ENCODE measurements around the gene PLA2R1.

The PLA2R1 gene

DNA sequence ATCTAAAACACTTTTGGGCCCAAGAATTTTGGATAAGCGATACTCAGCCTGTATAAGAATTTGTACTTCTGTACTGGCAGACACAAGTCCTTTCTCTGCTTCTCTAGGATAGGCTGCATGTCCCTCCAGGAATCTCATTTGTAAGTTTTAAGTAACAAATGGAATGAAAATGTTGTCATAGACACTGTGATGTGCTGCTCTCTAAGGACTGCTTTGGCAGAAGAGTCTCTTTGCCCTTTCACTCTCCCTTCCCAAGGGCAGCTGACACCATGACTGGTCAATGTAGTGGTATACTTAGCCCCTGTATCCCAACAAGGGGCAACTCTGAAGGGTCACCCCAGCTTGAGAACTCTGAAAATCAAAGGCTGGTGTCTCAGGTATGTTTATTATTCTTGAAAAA, 27.3 kb downstream of the PLA2R1 start:
- no peak for DNase-seq (ENCODE audit: low read depth)
- TF ChIP-seq, protein P1, sequence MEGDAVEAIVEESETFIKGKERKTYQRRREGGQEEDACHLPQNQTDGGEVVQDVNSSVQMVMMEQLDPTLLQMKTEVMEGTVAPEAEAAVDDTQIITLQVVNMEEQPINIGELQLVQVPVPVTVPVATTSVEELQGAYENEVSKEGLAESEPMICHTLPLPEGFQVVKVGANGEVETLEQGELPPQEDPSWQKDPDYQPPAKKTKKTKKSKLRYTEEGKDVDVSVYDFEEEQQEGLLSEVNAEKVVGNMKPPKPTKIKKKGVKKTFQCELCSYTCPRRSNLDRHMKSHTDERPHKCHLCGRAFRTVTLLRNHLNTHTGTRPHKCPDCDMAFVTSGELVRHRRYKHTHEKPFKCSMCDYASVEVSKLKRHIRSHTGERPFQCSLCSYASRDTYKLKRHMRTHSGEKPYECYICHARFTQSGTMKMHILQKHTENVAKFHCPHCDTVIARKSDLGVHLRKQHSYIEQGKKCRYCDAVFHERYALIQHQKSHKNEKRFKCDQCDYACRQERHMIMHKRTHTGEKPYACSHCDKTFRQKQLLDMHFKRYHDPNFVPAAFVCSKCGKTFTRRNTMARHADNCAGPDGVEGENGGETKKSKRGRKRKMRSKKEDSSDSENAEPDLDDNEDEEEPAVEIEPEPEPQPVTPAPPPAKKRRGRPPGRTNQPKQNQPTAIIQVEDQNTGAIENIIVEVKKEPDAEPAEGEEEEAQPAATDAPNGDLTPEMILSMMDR (IDR thresholded peaks at IDR 0.05; ENCODE audit: low read depth, low read length, missing control alignments) = no peak
- no peak overlapping the region for H3K4me3 ChIP-seq (ENCODE audit: low read depth, low read length)

DNA sequence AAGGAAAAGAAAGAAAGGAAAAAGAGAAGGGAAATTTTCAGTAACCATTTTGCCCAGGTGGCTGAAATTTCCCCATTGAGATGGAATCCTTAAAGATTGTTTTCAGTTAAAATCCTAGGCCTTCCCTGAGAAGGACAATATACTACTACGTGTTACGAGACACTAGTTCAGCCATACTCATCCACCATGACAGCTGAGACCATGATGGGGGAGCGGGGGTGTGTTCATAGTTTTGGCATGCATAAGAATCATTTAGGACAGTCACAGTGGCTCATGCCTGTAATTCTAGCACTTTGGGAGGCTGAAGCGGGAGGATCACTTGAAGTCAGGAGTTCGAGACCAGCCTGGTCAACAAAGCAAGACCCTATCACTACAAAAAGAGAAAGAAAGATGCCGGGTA, 28.0 kb downstream of the PLA2R1 start:
- no peak overlapping the region for H3K4me3 ChIP-seq (ENCODE audit: low read depth, low read length)
- DNase-seq (ENCODE audit: low read depth) = no peak
- TF ChIP-seq, protein P1 (IDR thresholded peaks at IDR 0.05; ENCODE audit: low read depth, low read length, missing control alignments) = no peak

DNA sequence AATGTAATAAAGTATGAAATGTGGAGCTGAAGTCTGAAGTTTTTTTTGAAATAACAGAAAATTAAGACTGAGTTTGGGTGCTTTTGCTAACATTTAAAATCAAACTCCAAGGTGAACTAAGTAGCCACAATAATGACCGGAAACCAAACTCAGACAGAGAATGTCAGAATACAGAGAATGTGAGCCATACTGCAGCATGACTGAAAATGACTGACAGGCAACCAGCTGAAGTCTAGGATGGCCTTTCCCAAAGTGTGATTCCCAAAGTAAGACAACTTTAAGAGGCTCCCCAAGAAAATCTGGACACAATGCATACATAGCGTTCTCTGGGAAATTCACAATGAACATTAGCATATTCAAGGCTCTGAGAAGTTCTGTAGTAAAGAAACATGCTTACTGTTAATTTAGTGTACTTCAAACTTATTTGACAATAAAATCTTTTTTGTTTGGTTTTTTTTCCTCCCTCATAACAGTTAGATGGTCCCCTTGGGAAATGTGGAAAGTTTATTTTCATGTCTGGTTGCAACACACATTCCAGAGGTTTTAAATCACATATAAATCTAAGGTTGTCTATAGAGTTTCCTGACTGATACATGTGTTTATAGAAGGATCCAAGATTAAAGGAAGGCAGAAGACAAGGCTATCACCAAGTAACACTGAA, 28.6 kb downstream of the PLA2R1 start:
- TF ChIP-seq, protein P1 (IDR thresholded peaks at IDR 0.05; ENCODE audit: low read depth, low read length, missing control alignments) = no peak
- DNase-seq (ENCODE audit: low read depth) = no peak
- no peak overlapping the region for H3K4me3 ChIP-seq (ENCODE audit: low read depth, low read length)

DNA sequence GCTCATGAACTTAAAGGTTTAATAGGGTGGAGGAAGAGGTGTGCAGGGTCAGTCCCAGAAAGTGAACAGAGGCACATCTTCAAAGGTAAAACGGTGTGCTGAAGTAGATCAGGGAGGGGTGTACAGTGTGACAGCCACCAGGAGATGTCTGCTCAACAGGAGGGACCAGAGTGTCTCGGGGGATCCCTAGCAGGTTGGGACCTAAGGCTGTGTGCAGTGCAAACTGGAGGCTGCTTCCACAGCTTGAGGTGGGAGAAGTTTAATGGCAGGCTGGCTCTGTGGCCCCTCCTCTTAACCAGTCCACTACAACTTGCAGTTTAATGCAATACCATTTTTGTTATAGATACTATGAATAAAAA, 33.2 kb downstream of the PLA2R1 start:
- H3K4me3 ChIP-seq (ENCODE audit: low read depth, low read length) = no peak overlapping the region
- DNase-seq (ENCODE audit: low read depth) = no peak
- TF ChIP-seq, protein P1 (IDR thresholded peaks at IDR 0.05; ENCODE audit: low read depth, low read length, missing control alignments) = no peak

DNA sequence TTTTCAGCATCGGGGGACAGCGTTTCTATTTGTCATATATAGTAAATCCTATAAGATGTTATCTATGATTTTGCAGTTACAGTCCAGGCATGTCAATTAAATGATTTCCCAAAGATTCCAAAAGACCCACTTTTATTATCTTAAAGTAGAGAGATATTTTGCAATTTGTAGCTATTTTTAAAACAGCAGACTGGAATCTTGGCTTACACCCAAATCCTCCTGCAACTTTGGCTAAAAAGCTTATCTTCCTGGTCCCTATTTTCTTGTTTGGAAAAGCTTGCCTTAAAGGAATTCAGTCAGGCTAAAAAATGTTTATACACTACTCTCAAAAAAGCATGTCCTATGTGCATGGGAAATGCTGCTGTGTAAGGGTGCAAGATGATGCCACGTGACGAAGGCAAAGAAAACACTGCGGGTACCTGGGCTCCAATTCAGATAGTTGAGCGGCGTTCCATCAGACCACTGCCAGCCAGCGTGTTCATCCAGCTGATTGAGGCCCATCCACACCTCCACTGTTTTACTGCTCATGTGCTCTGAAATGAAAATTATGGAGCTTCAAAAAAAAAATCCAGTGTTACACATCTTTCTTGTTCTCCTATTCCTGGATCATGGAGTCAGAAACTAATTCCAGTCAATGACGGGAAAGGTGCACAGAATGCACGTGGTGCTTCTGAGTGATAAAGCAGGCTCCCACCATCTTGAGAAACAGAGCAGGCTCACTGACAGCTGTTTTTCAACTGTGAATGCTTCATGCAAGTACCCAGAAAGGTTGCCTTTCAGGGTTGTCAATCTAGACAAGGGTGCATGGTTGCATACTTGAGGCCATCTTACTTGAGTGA, 33.8 kb downstream of the PLA2R1 start:
- TF ChIP-seq, protein P1 (IDR thresholded peaks at IDR 0.05; ENCODE audit: low read depth, low read length, missing control alignments) = no peak
- no peak overlapping the region for H3K4me3 ChIP-seq (ENCODE audit: low read depth, low read length)
- DNase-seq (ENCODE audit: low read depth) = no peak

DNA sequence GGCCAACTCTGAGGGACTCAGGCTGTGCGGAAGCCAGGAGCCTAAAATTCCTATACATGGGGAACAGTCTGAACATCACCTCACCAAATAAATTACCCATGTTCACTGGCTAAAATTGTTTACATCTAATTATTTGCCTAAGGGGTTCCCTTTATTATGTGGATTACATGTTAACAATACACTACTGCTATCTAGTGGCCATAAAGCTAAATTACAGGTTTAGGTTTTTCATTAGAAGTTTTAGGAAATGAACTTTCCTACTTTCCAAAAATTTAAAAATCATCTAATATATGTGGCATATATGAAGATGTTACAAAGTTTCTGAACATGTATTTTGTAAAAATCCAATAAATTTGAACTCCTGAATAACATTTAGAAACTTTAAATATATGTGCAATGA, 40.3 kb downstream of the PLA2R1 start:
- H3K4me3 ChIP-seq (ENCODE audit: low read depth, low read length) = no peak overlapping the region
- TF ChIP-seq, protein P1 (IDR thresholded peaks at IDR 0.05; ENCODE audit: low read depth, low read length, missing control alignments) = peak; percentile 45
- DNase-seq (ENCODE audit: low read depth) = peak; percentile 2
